ENCODE measurements around the gene BRIX1.
"Not testable (repeated sequence)": the region's sequence is repeated elsewhere in the genome, so short reads cannot be mapped to it uniquely, and the experiment has no call there.

Gene BRIX1

DNA sequence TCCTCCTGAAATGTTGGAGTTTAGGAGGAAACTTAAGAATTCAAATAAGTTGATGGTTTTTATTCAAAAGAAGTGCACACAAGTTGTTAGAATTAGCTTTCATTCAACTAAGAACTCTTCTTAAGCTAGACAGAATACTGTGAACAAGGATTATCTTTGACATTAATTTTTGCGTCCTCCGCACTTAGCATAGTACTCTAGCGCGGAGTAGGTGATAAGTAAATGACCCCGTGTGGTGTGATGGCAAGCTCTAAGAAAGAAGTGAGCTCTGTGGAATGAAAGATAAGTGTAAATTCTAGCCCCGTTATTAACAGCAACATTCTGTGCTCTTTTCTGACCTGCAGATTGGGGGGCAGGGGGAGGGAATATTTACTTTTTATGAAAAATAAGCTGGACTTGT is 1.0 kb downstream of the BRIX1 start:
- Histone ChIP-seq H3K9ac (ENCODE audit: low read depth, low read length) (peak overlapping the region; percentile 76), H3K4me1 (ENCODE audit: insufficient read depth, low read length) (peaks cover 42% of the 10 kb centered on the region), H3K9me3 (ENCODE audit: insufficient read depth, low read length, severe bottlenecking) (no peaks in the 10 kb centered on the region), H2AFZ (ENCODE audit: low read depth, low read length) (no peak overlapping the region), H3K4me2 (ENCODE audit: insufficient read depth, low read length) (peak overlapping the region; percentile 80), H3K79me2 (ENCODE audit: insufficient read depth, low read length) (peaks cover 98% of the 10 kb centered on the region), H3K36me3 (ENCODE audit: insufficient read depth, low read length) (peaks cover 57% of the 10 kb centered on the region), H3K27ac (ENCODE audit: low read length) (peak overlapping the region; percentile 85), H4K20me1 (ENCODE audit: insufficient read depth, low read length) (peaks cover 18% of the 10 kb centered on the region), H3K4me3 (ENCODE audit: low read depth in 1 of 2, low read length in 2 of 2) (peak overlapping the region; percentile 72 to 82), H3K27me3 (ENCODE audit: insufficient read depth, low read length, poor library complexity) (no peaks in the 10 kb centered on the region)
- ATAC-seq (ENCODE audit: insufficient read depth, low read depth), result no peak
- no peak for DNase-seq
- no peak for TF ChIP-seq EZH2 (IDR thresholded peaks at IDR 0.05; ENCODE audit: borderline replicate concordance, low read depth, low read length, severe bottlenecking)
- TF ChIP-seq, protein P1, sequence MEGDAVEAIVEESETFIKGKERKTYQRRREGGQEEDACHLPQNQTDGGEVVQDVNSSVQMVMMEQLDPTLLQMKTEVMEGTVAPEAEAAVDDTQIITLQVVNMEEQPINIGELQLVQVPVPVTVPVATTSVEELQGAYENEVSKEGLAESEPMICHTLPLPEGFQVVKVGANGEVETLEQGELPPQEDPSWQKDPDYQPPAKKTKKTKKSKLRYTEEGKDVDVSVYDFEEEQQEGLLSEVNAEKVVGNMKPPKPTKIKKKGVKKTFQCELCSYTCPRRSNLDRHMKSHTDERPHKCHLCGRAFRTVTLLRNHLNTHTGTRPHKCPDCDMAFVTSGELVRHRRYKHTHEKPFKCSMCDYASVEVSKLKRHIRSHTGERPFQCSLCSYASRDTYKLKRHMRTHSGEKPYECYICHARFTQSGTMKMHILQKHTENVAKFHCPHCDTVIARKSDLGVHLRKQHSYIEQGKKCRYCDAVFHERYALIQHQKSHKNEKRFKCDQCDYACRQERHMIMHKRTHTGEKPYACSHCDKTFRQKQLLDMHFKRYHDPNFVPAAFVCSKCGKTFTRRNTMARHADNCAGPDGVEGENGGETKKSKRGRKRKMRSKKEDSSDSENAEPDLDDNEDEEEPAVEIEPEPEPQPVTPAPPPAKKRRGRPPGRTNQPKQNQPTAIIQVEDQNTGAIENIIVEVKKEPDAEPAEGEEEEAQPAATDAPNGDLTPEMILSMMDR (IDR thresholded peaks at IDR 0.05; ENCODE audit: borderline replicate concordance, extremely low read depth, low read length, poor library complexity, severe bottlenecking), result no peak

DNA sequence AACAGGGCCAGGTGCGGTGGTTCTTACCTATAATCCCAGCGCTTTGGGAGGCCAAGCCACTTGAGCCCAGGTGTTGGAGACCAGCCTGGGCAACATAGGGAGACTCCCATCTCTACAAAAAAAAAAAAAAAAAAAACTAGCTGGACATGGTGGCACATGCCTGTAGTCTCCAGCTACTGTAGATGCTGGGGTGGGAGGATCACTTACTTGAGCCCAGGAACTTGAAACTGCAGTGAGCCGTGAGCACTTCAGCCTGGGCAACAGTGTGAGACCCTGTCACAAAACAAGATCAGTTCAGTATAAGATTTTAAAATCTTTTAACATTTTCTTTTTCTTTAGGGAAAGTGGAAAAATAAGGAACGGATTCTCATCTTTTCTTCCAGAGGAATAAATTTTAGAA is 2.5 kb downstream of the BRIX1 start:
- Histone ChIP-seq H3K79me2 (ENCODE audit: insufficient read depth, low read length) (peaks cover 90% of the 10 kb centered on the region), H3K4me1 (ENCODE audit: insufficient read depth, low read length) (peaks cover 40% of the 10 kb centered on the region), H3K36me3 (ENCODE audit: insufficient read depth, low read length) (peaks cover 62% of the 10 kb centered on the region), H2AFZ (ENCODE audit: low read depth, low read length) (no peak overlapping the region), H3K9ac (ENCODE audit: low read depth, low read length) (peak overlapping the region; percentile 76), H3K4me3 (ENCODE audit: low read depth in 1 of 2, low read length in 2 of 2) (peak overlapping the region in 1 of 2 experiments; percentile 36; a peak in 2 of 4 replicates), H3K9me3 (ENCODE audit: insufficient read depth, low read length, severe bottlenecking) (no peaks in the 10 kb centered on the region), H3K4me2 (ENCODE audit: insufficient read depth, low read length) (peak overlapping the region; percentile 80), H3K27me3 (ENCODE audit: insufficient read depth, low read length, poor library complexity) (no peaks in the 10 kb centered on the region), H4K20me1 (ENCODE audit: insufficient read depth, low read length) (peaks cover 18% of the 10 kb centered on the region), H3K27ac (ENCODE audit: low read length) (no peak overlapping the region)
- no peak for TF ChIP-seq EZH2 (IDR thresholded peaks at IDR 0.05; ENCODE audit: borderline replicate concordance, low read depth, low read length, severe bottlenecking)
- TF ChIP-seq, protein P1 (IDR thresholded peaks at IDR 0.05; ENCODE audit: borderline replicate concordance, extremely low read depth, low read length, poor library complexity, severe bottlenecking), result no peak
- no peak for DNase-seq
- no peak for ATAC-seq (ENCODE audit: insufficient read depth, low read depth)

DNA sequence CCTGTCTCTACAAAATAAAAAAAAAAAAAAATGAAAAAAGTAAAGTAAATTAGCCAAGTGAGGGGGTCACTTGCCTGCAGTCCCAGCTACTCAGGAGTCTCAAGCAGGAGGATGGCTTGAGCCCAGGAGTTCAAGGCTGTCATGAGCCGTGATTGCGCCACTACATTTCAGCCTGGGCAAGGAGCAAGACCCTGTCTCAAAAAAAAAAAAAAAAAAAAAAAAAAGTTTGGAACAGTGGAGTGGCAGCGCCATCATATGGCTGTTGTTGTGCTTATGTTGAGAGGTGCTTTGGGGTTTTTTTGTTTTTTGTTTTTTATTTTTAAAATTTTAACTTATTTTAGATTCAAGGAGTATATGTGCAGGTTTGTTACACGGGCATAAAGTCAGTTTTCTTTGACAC is 3.6 kb downstream of the BRIX1 start:
- TF ChIP-seq, protein P1 (IDR thresholded peaks at IDR 0.05; ENCODE audit: borderline replicate concordance, extremely low read depth, low read length, poor library complexity, severe bottlenecking), result no peak
- no peak for TF ChIP-seq EZH2 (IDR thresholded peaks at IDR 0.05; ENCODE audit: borderline replicate concordance, low read depth, low read length, severe bottlenecking)
- DNase-seq (no peak), ATAC-seq (ENCODE audit: insufficient read depth, low read depth) (no peak)
- Histone ChIP-seq H3K4me3 (ENCODE audit: low read depth in 1 of 2, low read length in 2 of 2) (no peak overlapping the region; a peak in 1 of 4 replicates), H3K27me3 (ENCODE audit: insufficient read depth, low read length, poor library complexity) (no peaks in the 10 kb centered on the region), H3K79me2 (ENCODE audit: insufficient read depth, low read length) (peaks cover 84% of the 10 kb centered on the region), H4K20me1 (ENCODE audit: insufficient read depth, low read length) (peaks cover 18% of the 10 kb centered on the region), H3K9me3 (ENCODE audit: insufficient read depth, low read length, severe bottlenecking) (no peaks in the 10 kb centered on the region), H3K9ac (ENCODE audit: low read depth, low read length) (no peak overlapping the region), H3K36me3 (ENCODE audit: insufficient read depth, low read length) (peaks cover 66% of the 10 kb centered on the region), H3K4me1 (ENCODE audit: insufficient read depth, low read length) (peaks cover 30% of the 10 kb centered on the region), H3K4me2 (ENCODE audit: insufficient read depth, low read length) (peak overlapping the region; percentile 80; the same call in 1 of the 2 replicates), H3K27ac (ENCODE audit: low read length) (no peak overlapping the region), H2AFZ (ENCODE audit: low read depth, low read length) (no peak overlapping the region)

DNA sequence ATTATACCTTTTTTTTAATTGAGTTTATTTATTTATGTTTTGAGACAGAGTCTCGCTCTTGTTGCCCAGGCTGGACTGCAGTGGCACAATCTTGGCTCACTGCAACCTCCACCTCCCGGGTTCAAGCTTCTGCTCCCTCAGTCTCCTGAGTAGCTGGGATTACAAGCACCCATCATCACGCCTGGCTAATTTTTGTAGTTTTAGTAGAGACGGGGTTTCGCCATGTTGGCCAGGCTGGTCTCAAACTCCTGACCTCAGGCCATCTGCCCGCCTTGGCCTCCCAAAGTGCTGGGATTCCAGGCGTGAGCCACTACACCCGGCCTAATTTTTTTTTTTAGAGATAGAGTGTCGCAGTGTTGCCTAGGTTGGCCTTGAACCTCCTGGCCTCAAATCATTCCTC is 7.7 kb downstream of the BRIX1 start:
- not testable (repeated sequence) for H3K27ac ChIP-seq (ENCODE audit: low read length); H3K4me2 ChIP-seq (ENCODE audit: insufficient read depth, low read length); H2AFZ ChIP-seq (ENCODE audit: low read depth, low read length); DNase-seq; H3K9ac ChIP-seq (ENCODE audit: low read depth, low read length); H3K4me3 ChIP-seq (ENCODE audit: low read depth in 1 of 2, low read length in 2 of 2); H3K27me3 ChIP-seq (ENCODE audit: insufficient read depth, low read length, poor library complexity); H3K4me1 ChIP-seq (ENCODE audit: insufficient read depth, low read length); ATAC-seq (ENCODE audit: insufficient read depth, low read depth); H4K20me1 ChIP-seq (ENCODE audit: insufficient read depth, low read length); H3K9me3 ChIP-seq (ENCODE audit: insufficient read depth, low read length, severe bottlenecking)
- peaks cover 84% of the 10 kb centered on the region for H3K36me3 ChIP-seq (ENCODE audit: insufficient read depth, low read length)
- peaks cover 43% of the 10 kb centered on the region for H3K79me2 ChIP-seq (ENCODE audit: insufficient read depth, low read length)

Measured in DND-41 (cell line).